ENCODE measurements around the gene DEPDC7.

DNA sequence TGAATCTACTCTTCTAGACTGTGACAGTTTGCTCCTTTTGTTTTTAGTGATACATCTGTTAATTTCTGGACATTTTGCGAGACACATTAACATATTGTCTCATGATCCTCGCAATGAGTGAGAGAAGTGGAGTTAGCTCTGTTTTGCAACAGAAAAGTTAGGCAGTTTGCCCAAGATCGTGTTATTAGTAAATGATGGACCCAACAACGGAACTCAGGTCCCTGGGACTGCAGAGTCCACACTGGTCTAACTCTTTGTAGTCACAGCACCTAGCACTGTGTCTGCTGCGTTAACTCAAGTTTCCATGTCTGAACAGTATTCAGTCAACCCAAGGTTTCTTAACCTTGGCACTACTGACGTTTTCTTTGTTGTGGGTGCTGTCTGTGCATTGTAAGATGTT, 3.2 kb downstream of the DEPDC7 start:
- TF ChIP-seq, protein P1, sequence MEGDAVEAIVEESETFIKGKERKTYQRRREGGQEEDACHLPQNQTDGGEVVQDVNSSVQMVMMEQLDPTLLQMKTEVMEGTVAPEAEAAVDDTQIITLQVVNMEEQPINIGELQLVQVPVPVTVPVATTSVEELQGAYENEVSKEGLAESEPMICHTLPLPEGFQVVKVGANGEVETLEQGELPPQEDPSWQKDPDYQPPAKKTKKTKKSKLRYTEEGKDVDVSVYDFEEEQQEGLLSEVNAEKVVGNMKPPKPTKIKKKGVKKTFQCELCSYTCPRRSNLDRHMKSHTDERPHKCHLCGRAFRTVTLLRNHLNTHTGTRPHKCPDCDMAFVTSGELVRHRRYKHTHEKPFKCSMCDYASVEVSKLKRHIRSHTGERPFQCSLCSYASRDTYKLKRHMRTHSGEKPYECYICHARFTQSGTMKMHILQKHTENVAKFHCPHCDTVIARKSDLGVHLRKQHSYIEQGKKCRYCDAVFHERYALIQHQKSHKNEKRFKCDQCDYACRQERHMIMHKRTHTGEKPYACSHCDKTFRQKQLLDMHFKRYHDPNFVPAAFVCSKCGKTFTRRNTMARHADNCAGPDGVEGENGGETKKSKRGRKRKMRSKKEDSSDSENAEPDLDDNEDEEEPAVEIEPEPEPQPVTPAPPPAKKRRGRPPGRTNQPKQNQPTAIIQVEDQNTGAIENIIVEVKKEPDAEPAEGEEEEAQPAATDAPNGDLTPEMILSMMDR (IDR thresholded peaks at IDR 0.05), result no peak
- no peak for TF ChIP-seq ZFX (IDR thresholded peaks at IDR 0.05; ENCODE audit: borderline replicate concordance)
